ENCODE data around the gene CDC25B. TPM values are rescaled to one million over a fixed set of nuclear protein-coding genes. Genes with fewer than 3 reads are reported as not detected.
A peak's percentile ranks its signal among the peaks of the same experiment; 100 is the strongest.

CDC25B gene
- total and polyA plus RNA-seq, 2 of the 13 experiments (the other 11 are each of a cell fraction or from before 2014, with no cell fraction given) = 14.5 to 19.4 TPM

GRCh38 chr20:3781153-3781910 is 14.8 kb upstream of the CDC25B start, which contains the start of gene SPEF1 (continued):
- TF ChIP-seq, protein P1, sequence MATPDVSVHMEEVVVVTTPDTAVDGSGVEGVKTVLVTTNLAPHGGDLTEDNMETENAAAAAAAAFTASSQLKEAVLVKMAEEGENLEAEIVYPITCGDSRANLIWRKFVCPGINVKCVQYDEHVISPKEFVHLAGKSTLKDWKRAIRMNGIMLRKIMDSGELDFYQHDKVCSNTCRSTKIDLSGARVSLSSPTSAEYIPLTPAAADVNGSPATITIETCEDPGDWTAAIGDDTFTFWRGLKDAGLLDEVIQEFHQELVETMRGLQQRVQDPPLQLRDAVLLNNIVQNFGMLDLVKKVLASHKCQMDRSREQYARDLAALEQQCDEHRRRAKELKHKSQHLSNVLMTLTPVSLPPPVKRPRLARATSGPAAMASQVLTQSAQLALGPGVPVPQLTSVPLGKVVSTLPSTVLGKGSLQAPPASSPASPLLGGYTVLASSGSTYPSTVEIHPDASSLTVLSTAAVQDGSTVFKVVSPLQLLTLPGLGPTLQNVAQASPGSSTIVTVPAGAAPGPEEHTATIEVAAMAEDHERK (CRISPR knock-in tag; IDR thresholded peaks at IDR 0.05; ENCODE audit: low read depth) = no peak
- peak; percentile 44; the same call in 1 of the 2 replicates for TF ChIP-seq ZNF10 (CRISPR knock-in tag; IDR thresholded peaks at IDR 0.05; ENCODE audit: borderline replicate concordance, low read depth)
- TF ChIP-seq RXRB (CRISPR knock-in tag; IDR thresholded peaks at IDR 0.05; ENCODE audit: borderline replicate concordance) = peak; percentile 23; the same call in 1 of the 2 replicates
- peak; percentile 90 for TF ChIP-seq XRCC5 (optimal IDR thresholded peaks at IDR 0.05; ENCODE audit: low read length)
- TF ChIP-seq SMARCC2 (IDR thresholded peaks at IDR 0.05) = no peak
- no peak for TF ChIP-seq ISX (CRISPR knock-in tag; conservative IDR thresholded peaks at IDR 0.05)
- peak; percentile 64 for TF ChIP-seq FOXA3 (CRISPR knock-in tag; IDR thresholded peaks at IDR 0.05)
- no peak for TF ChIP-seq ARHGAP35 (CRISPR knock-in tag; IDR thresholded peaks at IDR 0.05; ENCODE audit: borderline replicate concordance)
- TF ChIP-seq ATAD3A (CRISPR knock-in tag; IDR thresholded peaks at IDR 0.05) = no peak
- no peak for TF ChIP-seq PAWR (CRISPR knock-in tag; IDR thresholded peaks at IDR 0.05; ENCODE audit: borderline replicate concordance)
- TF ChIP-seq AKNA (CRISPR knock-in tag; IDR thresholded peaks at IDR 0.05; ENCODE audit: borderline replicate concordance) = no peak
- TF ChIP-seq FOXJ3 (CRISPR knock-in tag; IDR thresholded peaks at IDR 0.05; ENCODE audit: borderline replicate concordance) = 0 out of 2 replicates have a peak, but pooled peaks have one; percentile 37
- no peak for TF ChIP-seq ZFYVE20 (CRISPR knock-in tag; IDR thresholded peaks at IDR 0.05; ENCODE audit: borderline replicate concordance, low read depth)
- TF ChIP-seq, protein P2, sequence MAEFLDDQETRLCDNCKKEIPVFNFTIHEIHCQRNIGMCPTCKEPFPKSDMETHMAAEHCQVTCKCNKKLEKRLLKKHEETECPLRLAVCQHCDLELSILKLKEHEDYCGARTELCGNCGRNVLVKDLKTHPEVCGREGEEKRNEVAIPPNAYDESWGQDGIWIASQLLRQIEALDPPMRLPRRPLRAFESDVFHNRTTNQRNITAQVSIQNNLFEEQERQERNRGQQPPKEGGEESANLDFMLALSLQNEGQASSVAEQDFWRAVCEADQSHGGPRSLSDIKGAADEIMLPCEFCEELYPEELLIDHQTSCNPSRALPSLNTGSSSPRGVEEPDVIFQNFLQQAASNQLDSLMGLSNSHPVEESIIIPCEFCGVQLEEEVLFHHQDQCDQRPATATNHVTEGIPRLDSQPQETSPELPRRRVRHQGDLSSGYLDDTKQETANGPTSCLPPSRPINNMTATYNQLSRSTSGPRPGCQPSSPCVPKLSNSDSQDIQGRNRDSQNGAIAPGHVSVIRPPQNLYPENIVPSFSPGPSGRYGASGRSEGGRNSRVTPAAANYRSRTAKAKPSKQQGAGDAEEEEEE (CRISPR knock-in tag; IDR thresholded peaks at IDR 0.05; ENCODE audit: borderline replicate concordance) = 0 out of 2 replicates have a peak, but pooled peaks have one; percentile 8
- TF ChIP-seq IRF1 (CRISPR knock-in tag; IDR thresholded peaks at IDR 0.05; ENCODE audit: low read depth) = 0 out of 2 replicates have a peak, but pooled peaks have one; percentile 57
- TF ChIP-seq AGO1 (IDR thresholded peaks at IDR 0.05; ENCODE audit: low read depth, low read length, poor library complexity, severe bottlenecking) = peak; percentile 94
- no peak for TF ChIP-seq KLF13 (CRISPR knock-in tag; IDR thresholded peaks at IDR 0.05)
- no peak; the same call in 1 of the 2 replicates for TF ChIP-seq ZNF652 (CRISPR knock-in tag; IDR thresholded peaks at IDR 0.05; ENCODE audit: borderline replicate concordance, low read depth)
- TF ChIP-seq EEA1 (CRISPR knock-in tag; IDR thresholded peaks at IDR 0.05; ENCODE audit: borderline replicate concordance) = no peak

All from HepG2 (cell line).